Neuronal stem cell (in vitro differentiated cells): Measurements from ENCODE around the gene XCL2. TPM values are rescaled to one million over a fixed set of nuclear protein-coding genes. Genes with fewer than 3 reads are reported as not detected.
"Not testable (repeated sequence)": the region's sequence is repeated elsewhere in the genome, so short reads cannot be mapped to it uniquely, and the experiment has no call there.

ENCODE experiments used
- DNase-seq: peaks from one replicate; pipeline ENCODE4 v3.0.0-alpha.2; 2013; ENCODE audit warnings: low spot score
- H2AFZ ChIP-seq: one replicate; pipeline ENCODE4 v1.6.1; 2013; ENCODE audit warnings: mild to moderate bottlenecking, low read length, inconsistent platforms
- H2AK5ac ChIP-seq: 2 replicates; pipeline ENCODE4 v1.6.1; 2013; ENCODE audit warnings: low read depth, mild to moderate bottlenecking, inconsistent platforms, low read length, moderate library complexity, mixed read lengths
- H2BK120ac ChIP-seq: 2 replicates; pipeline ENCODE4 v1.6.1; 2013; ENCODE audit warnings: low read depth, mild to moderate bottlenecking, inconsistent platforms, low read length, moderate library complexity, mixed read lengths
- H2BK12ac ChIP-seq: one replicate; pipeline ENCODE4 v1.6.1; 2013; ENCODE audit warnings: low read length, inconsistent platforms
- H2BK15ac ChIP-seq: 2 replicates; pipeline ENCODE4 v1.6.1; 2013; ENCODE audit warnings: mild to moderate bottlenecking, low read length, inconsistent platforms, mixed read lengths
- H2BK5ac ChIP-seq: one replicate; pipeline ENCODE4 v1.6.1; 2013; ENCODE audit warnings: inconsistent platforms, mild to moderate bottlenecking, low read length, moderate library complexity
- H3K14ac ChIP-seq: one replicate; pipeline ENCODE4 v1.6.1; 2013; ENCODE audit warnings: low read length, inconsistent platforms
- H3K18ac ChIP-seq: 2 replicates; pipeline ENCODE4 v1.6.1; 2013; ENCODE audit warnings: low read length, inconsistent platforms
- H3K23ac ChIP-seq: 2 replicates; pipeline ENCODE4 v1.6.1; 2013; ENCODE audit warnings: low read depth, mild to moderate bottlenecking, mixed read lengths, low read length, inconsistent platforms; ENCODE audit not compliant: poor library complexity
- H3K27ac ChIP-seq: replicated peaks from 3 replicates; pipeline ENCODE4 v1.5.1; 2013; ENCODE audit warnings: low read length, inconsistent platforms
- H3K27me3 ChIP-seq, 3 experiments: 2 replicates each; pipeline ENCODE4 v1.6.1; 2013; ENCODE audit warnings: low read length in 3 of 3, mild to moderate bottlenecking in 2 of 3, inconsistent platforms in 1 of 3, low read depth in 1 of 3, mixed read lengths in 1 of 3, moderate library complexity in 1 of 3; ENCODE audit not compliant: control insufficient read depth in 3 of 3, insufficient read depth in 3 of 3
- H3K36me3 ChIP-seq, 2 donors: replicated peaks in 1 of 2; 2 replicates each; pipeline ENCODE4 v1.6.1; 2013; ENCODE audit warnings: low read length in 2 of 2; ENCODE audit not compliant: control insufficient read depth in 2 of 2, insufficient read depth in 2 of 2
- H3K4ac ChIP-seq: 2 replicates; pipeline ENCODE4 v1.6.1; 2013; ENCODE audit warnings: inconsistent platforms, mild to moderate bottlenecking, low read length, moderate library complexity
- H3K4me1 ChIP-seq, 2 donors: 1 replicate in 1 of 2; 2 replicates in 1 of 2; pipeline ENCODE4 v1.6.1; 2013; ENCODE audit warnings: low read length in 2 of 2, low read depth in 1 of 2; ENCODE audit not compliant: control insufficient read depth in 2 of 2, insufficient read depth in 1 of 2
- H3K4me2 ChIP-seq: one replicate; pipeline ENCODE4 v1.6.1; 2013; ENCODE audit warnings: mild to moderate bottlenecking, low read length, inconsistent platforms; ENCODE audit not compliant: insufficient read depth, poor library complexity, severe bottlenecking
- H3K4me3 ChIP-seq, 2 donors: 2 replicates each; pipeline ENCODE4 v1.5.1; 2013; ENCODE audit warnings: low read length in 2 of 2, mild to moderate bottlenecking in 2 of 2, inconsistent platforms in 1 of 2, moderate library complexity in 1 of 2
- H3K79me1 ChIP-seq: one replicate; pipeline ENCODE4 v1.6.1; 2013; ENCODE audit warnings: low read depth, mild to moderate bottlenecking, inconsistent platforms, low read length, moderate library complexity
- H3K9ac ChIP-seq: one replicate; pipeline ENCODE4 v1.6.1; 2013; ENCODE audit warnings: mild to moderate bottlenecking, low read depth, low read length, inconsistent platforms; ENCODE audit not compliant: poor library complexity
- H3K9me3 ChIP-seq, 2 donors: replicated peaks in 1 of 2; 2 replicates each; pipeline versions ENCODE3 to v1.6.1; 2013; ENCODE audit warnings: low read length in 2 of 2, mild to moderate bottlenecking in 2 of 2, inconsistent platforms in 1 of 2, low read depth in 1 of 2, mixed read lengths in 1 of 2, moderate library complexity in 1 of 2; ENCODE audit not compliant: control insufficient read depth in 2 of 2, insufficient read depth in 1 of 2
- H4K8ac ChIP-seq: one replicate; pipeline ENCODE4 v1.6.1; 2013; ENCODE audit warnings: low read depth, mild to moderate bottlenecking, inconsistent platforms, low read length, moderate library complexity
- H4K91ac ChIP-seq: one replicate; pipeline ENCODE4 v1.6.1; 2013; ENCODE audit warnings: low read length, low read depth, mild to moderate bottlenecking, inconsistent platforms; ENCODE audit not compliant: poor library complexity
- WGBS, 2 donors: extraction: QIAGEN DNeasy Blood & Tissue Kit; methylation state at CpG; one replicate each; pipeline ENCODE4 v1.1.7; 2013; ENCODE audit warnings: missing lambda C conversion rate in 2 of 2, mixed read lengths in 1 of 2; ENCODE audit not compliant: insufficient read length in 2 of 2, insufficient replicate concordance in 1 of 2; ENCODE audit errors: extremely low coverage in 2 of 2; 5-methylcytosine and 5-hydroxymethylcytosine counted together
- polyA plus RNA-seq, 2 experiments: library from polyadenylated mRNA; stranded (reverse); fragments of 200-250 nt; gene quantifications; one replicate each; pipeline ENCODE4 v1.2.3, GENCODE V29; 2013

The XCL2 gene
- not detected for polyA plus RNA-seq (2013, experiment 1 of 2)
- polyA plus RNA-seq (2013, experiment 2 of 2), result not detected

GRCh38 chr1:168543840-168544498 is at the start of gene XCL2:
TSS of gene XCL2 (minus strand) at chr1:168543997. CDS start at chr1:168543964, 33 bp downstream.
- H3K36me3 ChIP-seq, H3K4me3 ChIP-seq, DNase-seq, H2AFZ ChIP-seq, H2BK120ac ChIP-seq, H3K9me3 ChIP-seq, H4K8ac ChIP-seq, H4K91ac ChIP-seq, H3K27ac ChIP-seq, H3K4me1 ChIP-seq, H3K79me1 ChIP-seq, H2BK5ac ChIP-seq, H2AK5ac ChIP-seq, H3K27me3 ChIP-seq, H3K4ac ChIP-seq, H3K18ac ChIP-seq, H3K9ac ChIP-seq, H3K23ac ChIP-seq, H2BK15ac ChIP-seq, H3K14ac ChIP-seq, H2BK12ac ChIP-seq, H3K4me2 ChIP-seq: not testable (repeated sequence)
- WGBS, 2 donors, result no CpG with 5 or more reads among the region's 8 CpGs

GRCh38 chr1:168591641-168592250 is 47.9 kb upstream of the XCL2 start:
- no peak overlapping the region for H2BK15ac ChIP-seq
- no peak overlapping the region for H3K18ac ChIP-seq
- H3K36me3 ChIP-seq, result no peaks in the 10 kb centered on the region
- H2BK120ac ChIP-seq, result no peak overlapping the region
- H3K14ac ChIP-seq, result no peak overlapping the region
- no peak overlapping the region for H4K8ac ChIP-seq
- no CpG with 5 or more reads among the region's 2 CpGs for WGBS, 2 donors
- H3K27me3 ChIP-seq, result no peaks in the 10 kb centered on the region
- H2BK5ac ChIP-seq, result no peak overlapping the region
- no peak overlapping the region for H4K91ac ChIP-seq
- H3K23ac ChIP-seq, result no peak overlapping the region
- H3K4me2 ChIP-seq, result no peak overlapping the region
- H3K4me1 ChIP-seq, result no peaks in the 10 kb centered on the region
- H3K4me3 ChIP-seq, result no peak overlapping the region
- H3K9ac ChIP-seq, result no peak overlapping the region
- no peak overlapping the region for H2AK5ac ChIP-seq
- H2BK12ac ChIP-seq, result no peak overlapping the region
- H2AFZ ChIP-seq, result no peak overlapping the region
- H3K9me3 ChIP-seq, result no peaks in the 10 kb centered on the region
- H3K79me1 ChIP-seq, result no peaks in the 10 kb centered on the region
- H3K27ac ChIP-seq, result no peak overlapping the region
- no peak overlapping the region for H3K4ac ChIP-seq
- no peak for DNase-seq

- DNase-seq, result no peak
- Histone ChIP-seq H3K36me3 (no peaks in the 10 kb centered on the region), H4K91ac (no peak overlapping the region), H3K4ac (no peak overlapping the region), H4K8ac (no peak overlapping the region), H2AK5ac (no peak overlapping the region), H3K18ac (no peak overlapping the region), H3K4me2 (no peak overlapping the region), H3K4me3 (no peak overlapping the region), H2BK120ac (no peak overlapping the region), H2BK15ac (no peak overlapping the region), H3K23ac (no peak overlapping the region), H2BK5ac (no peak overlapping the region), H3K9me3 (no peaks in the 10 kb centered on the region), H3K9ac (no peak overlapping the region), H2BK12ac (no peak overlapping the region), H3K27ac (no peak overlapping the region), H2AFZ (no peak overlapping the region), H3K79me1 (no peaks in the 10 kb centered on the region), H3K4me1 (no peaks in the 10 kb centered on the region), H3K27me3 (no peaks in the 10 kb centered on the region), H3K14ac (no peak overlapping the region)
- WGBS, 2 donors, result no CpG with 5 or more reads among the region's 5 CpGs
Measured at GRCh38 chr1:168591066-168591465, 47.3 kb upstream of the XCL2 start.

- Histone ChIP-seq H2AK5ac (no peak overlapping the region), H3K36me3 (no peaks in the 10 kb centered on the region), H3K27ac (no peak overlapping the region), H4K8ac (no peak overlapping the region), H3K14ac (no peak overlapping the region), H3K9me3 (no peaks in the 10 kb centered on the region), H3K4me2 (no peak overlapping the region), H3K79me1 (no peaks in the 10 kb centered on the region), H4K91ac (no peak overlapping the region), H3K4me3 (no peak overlapping the region), H3K4me1 (no peaks in the 10 kb centered on the region), H2AFZ (no peak overlapping the region), H3K9ac (no peak overlapping the region), H2BK12ac (no peak overlapping the region), H3K27me3 (no peaks in the 10 kb centered on the region), H2BK120ac (no peak overlapping the region), H3K4ac (no peak overlapping the region), H3K23ac (no peak overlapping the region), H3K18ac (no peak overlapping the region), H2BK15ac (no peak overlapping the region), H2BK5ac (no peak overlapping the region)
- no peak for DNase-seq
- WGBS, 2 donors, result no CpG with 5 or more reads among the region's 2 CpGs
Measured at GRCh38 chr1:168589167-168589566, 45.4 kb upstream of the XCL2 start.
